ENCODE results near the gene SPTB.

- TF ChIP-seq CTCF (conservative IDR thresholded peaks at IDR 0.05; ENCODE audit: low read depth, low read length) (no peak), EZH2 (IDR thresholded peaks at IDR 0.05; ENCODE audit: borderline replicate concordance, low read depth, low read length, poor library complexity, severe bottlenecking) (no peak)
Observed at GRCh38 chr14:64778104-64778754, 101.5 kb downstream of the SPTB start.
